Transverse colon (tissue), 4 donors: ENCODE measurements around the gene TTC28.

Source experiments
- CTCF ChIP-seq, 5 experiments: fragments of 200-600 bp in 3 of 5; fragments of 450-650 bp in 2 of 5; sonication (generic) in 3 of 5; IDR thresholded peaks; 1 replicate in 2 of 5; 2 replicates in 3 of 5; pipeline ENCODE4 v1.5.1; 2016 to 2017; ENCODE audit warnings: antibody characterized with exemption in 5 of 5, inconsistent platforms in 3 of 5, mild to moderate bottlenecking in 2 of 5, moderate library complexity in 1 of 5
- POLR2A ChIP-seq: fragments of 450-650 bp; IDR thresholded peaks from one replicate; pipeline ENCODE4 v1.6.1; 2016; ENCODE audit warnings: antibody characterized with exemption, mild to moderate bottlenecking, moderate library complexity
- POLR2AphosphoS5 ChIP-seq, 3 donors: sonication (generic); formaldehyde crosslinking; IDR thresholded peaks; one replicate each; pipeline ENCODE4 v1.6.1; 2016; ENCODE audit warnings: antibody characterized with exemption in 3 of 3

DNA sequence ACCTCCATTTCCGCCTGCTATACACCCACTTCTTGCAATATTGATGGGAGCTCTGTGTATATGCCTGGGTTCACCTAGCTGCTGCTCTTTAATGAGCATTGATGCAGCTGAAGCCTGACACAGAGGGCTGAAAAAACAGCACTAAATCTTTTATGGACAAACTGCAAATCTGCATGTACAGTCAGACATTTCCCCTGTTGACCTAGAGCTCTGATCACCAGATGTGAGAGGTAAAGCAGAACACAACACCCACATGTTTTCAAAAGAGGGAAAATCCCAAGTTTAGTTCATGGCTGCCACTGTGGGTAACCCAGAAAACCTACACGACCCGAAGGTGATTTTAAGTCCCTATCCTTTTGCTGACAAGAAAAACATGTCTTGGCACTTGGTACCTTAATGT lies 457.6 kb downstream of the TTC28 start:
- TF ChIP-seq POLR2AphosphoS5 (IDR thresholded peaks at IDR 0.05) (no peak), POLR2A (no peak), CTCF (IDR thresholded peaks at IDR 0.05) (no peak)
